Measurements from ENCODE around the gene AKR1E2. TPM values are rescaled to one million over a fixed set of nuclear protein-coding genes. Genes with fewer than 3 reads are reported as not detected.
A peak's percentile ranks its signal among the peaks of the same experiment; 100 is the strongest.

AKR1E2 gene
- total and polyA plus RNA-seq, 9 of the 15 experiments (the other 6 are each of a cell fraction or from before 2014, with no cell fraction given), result 4.2 to 16.6 (median 9.8) TPM

- in situ Hi-C loops (cut with MboI) (no loop called here), intact Hi-C loops (cut with micrococcal nuclease) (loop anchor here (5.0 kb wide), 1 partner anchor 114 kb away; no protein-coding TSS in a partner anchor)
- peak overlapping the region; percentile 5; the same call in 1 of the 2 replicates for H3K4me3 ChIP-seq
- peak overlapping the region; percentile 65 for H2AFZ ChIP-seq (ENCODE audit: low read depth, low read length)
- peak overlapping the region in 1 of 2 experiments; percentile 74; a peak in 2 of 4 replicates for H3K9ac ChIP-seq (ENCODE audit: insufficient read depth in 1 of 2, low read depth in 2 of 2, low read length in 2 of 2)
- no peaks in the 10 kb centered on the region for H3K9me1 ChIP-seq (ENCODE audit: control insufficient read depth, insufficient read depth, low read length)
- 0% methylated on average over 3 of the region's 3 CpGs for WGBS (ENCODE audit: insufficient coverage, low coverage, missing lambda C conversion rate)
- H3K27me3 ChIP-seq (ENCODE audit: control insufficient read depth in 2 of 2, insufficient read depth in 2 of 2, low read length in 2 of 2), result no peaks in the 10 kb centered on the region
- H3K79me2 ChIP-seq (ENCODE audit: control insufficient read depth, insufficient read depth, low read length), result 0 out of 3 replicates have a peak, but pooled peaks cover 2% of the 10 kb centered on the region
- FAIRE-seq, result no peak
- CTCF ChIA-PET (ENCODE audit: low intra/inter-chr PET ratio), result no interaction called here
- peaks cover 13 to 45% of the 10 kb centered on the region in 2 experiments; a peak in 4 of 5 replicates for H3K4me1 ChIP-seq (replicated peaks in 1 of 2; ENCODE audit: control insufficient read depth in 2 of 2, insufficient read depth in 2 of 2, low read length in 2 of 2)
- no TSS peak for BruUV-seq (replicated peaks)
- H4K20me1 ChIP-seq (replicated peaks; ENCODE audit: control insufficient read depth, insufficient read depth, low read length), result no peaks in the 10 kb centered on the region
- peak overlapping the region; percentile 95 for H3K27ac ChIP-seq (ENCODE audit: extremely low read depth, low read depth, low read length)
- POLR2A ChIA-PET, result interaction anchor here (0.6 to 2.0 kb wide), 12 partner anchors 8 to 877 kb away, joined by 3 to 9 read pairs (median 4); partner anchors contain the start of genes AKR1E2 and TUBAL3
- H3K36me3 ChIP-seq (ENCODE audit: control insufficient read depth, insufficient read depth, low read length), result no peaks in the 10 kb centered on the region
- no peaks in the 10 kb centered on the region for H3K9me3 ChIP-seq (replicated peaks; ENCODE audit: control insufficient read depth, insufficient read depth, low read depth, low read length)
- H3K4me2 ChIP-seq (ENCODE audit: insufficient read depth, low read length), result peak overlapping the region; percentile 59
- DNase-seq (ENCODE audit: extremely low read depth in 1 of 4, low spot score in 3 of 4), result peak in 2 of 4 experiments; percentile 30 to 60
- ATAC-seq, result peak; percentile 53
- TF ChIP-seq RCOR1 (IDR thresholded peaks at IDR 0.05; ENCODE audit: borderline replicate concordance in 1 of 2, low read depth in 2 of 2, low read length in 2 of 2), result peak in 1 of 2 experiments; percentile 39; a peak in 1 of 4 replicates
- peak in 1 of 2 experiments; percentile 5; a peak in 1 of 4 replicates for TF ChIP-seq MLLT1 (IDR thresholded peaks at IDR 0.05)
- TF ChIP-seq RBBP5 (IDR thresholded peaks at IDR 0.05; ENCODE audit: borderline replicate concordance, insufficient read depth, low read length, poor library complexity, severe bottlenecking), result peak; percentile 8
- TF ChIP-seq, protein P1, sequence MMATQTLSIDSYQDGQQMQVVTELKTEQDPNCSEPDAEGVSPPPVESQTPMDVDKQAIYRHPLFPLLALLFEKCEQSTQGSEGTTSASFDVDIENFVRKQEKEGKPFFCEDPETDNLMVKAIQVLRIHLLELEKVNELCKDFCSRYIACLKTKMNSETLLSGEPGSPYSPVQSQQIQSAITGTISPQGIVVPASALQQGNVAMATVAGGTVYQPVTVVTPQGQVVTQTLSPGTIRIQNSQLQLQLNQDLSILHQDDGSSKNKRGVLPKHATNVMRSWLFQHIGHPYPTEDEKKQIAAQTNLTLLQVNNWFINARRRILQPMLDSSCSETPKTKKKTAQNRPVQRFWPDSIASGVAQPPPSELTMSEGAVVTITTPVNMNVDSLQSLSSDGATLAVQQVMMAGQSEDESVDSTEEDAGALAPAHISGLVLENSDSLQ (IDR thresholded peaks at IDR 0.05), result peak; percentile 43
- peak; percentile 40; the same call in 1 of the 2 replicates for TF ChIP-seq CBFA2T3 (IDR thresholded peaks at IDR 0.05)
- no peak for TF ChIP-seq ETS2 (tag; IDR thresholded peaks at IDR 0.05; ENCODE audit: borderline replicate concordance, poor library complexity, severe bottlenecking)
- TF ChIP-seq NR2C1 (IDR thresholded peaks at IDR 0.05), result no peak
- TF ChIP-seq NR2C1 (tag; IDR thresholded peaks at IDR 0.05), result peak; percentile 40
- 0 out of 2 replicates have a peak, but pooled peaks have one; percentile 24 for TF ChIP-seq ZNF592 (IDR thresholded peaks at IDR 0.05)
- TF ChIP-seq, protein P2, sequence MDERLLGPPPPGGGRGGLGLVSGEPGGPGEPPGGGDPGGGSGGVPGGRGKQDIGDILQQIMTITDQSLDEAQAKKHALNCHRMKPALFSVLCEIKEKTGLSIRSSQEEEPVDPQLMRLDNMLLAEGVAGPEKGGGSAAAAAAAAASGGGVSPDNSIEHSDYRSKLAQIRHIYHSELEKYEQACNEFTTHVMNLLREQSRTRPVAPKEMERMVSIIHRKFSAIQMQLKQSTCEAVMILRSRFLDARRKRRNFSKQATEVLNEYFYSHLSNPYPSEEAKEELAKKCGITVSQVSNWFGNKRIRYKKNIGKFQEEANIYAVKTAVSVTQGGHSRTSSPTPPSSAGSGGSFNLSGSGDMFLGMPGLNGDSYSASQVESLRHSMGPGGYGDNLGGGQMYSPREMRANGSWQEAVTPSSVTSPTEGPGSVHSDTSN (CRISPR knock-in tag; IDR thresholded peaks at IDR 0.05; ENCODE audit: low read depth), result no peak
- TF ChIP-seq, protein P2 (tag; conservative IDR thresholded peaks at IDR 0.05; ENCODE audit: low read depth), result peak; percentile 39; the same call in 1 of the 2 replicates
- 0 out of 2 replicates have a peak, but pooled peaks have one; percentile 16 for TF ChIP-seq CREM (IDR thresholded peaks at IDR 0.05; ENCODE audit: low read depth)
Measured at GRCh38 chr10:4868357-4868657, 42.3 kb downstream of the AKR1E2 start.
